VCaP (cell line): ENCODE data around the gene PURA.

Experiments
- H3K27ac ChIP-seq: fragments of 450-650 bp; 2 replicates; pipeline ENCODE4 v1.5.1; 2017
- TF ChIP-seq, protein P1 (sequence below): fragments of 450-650 bp; conservative IDR thresholded peaks from 2 replicates; pipeline ENCODE4 v1.5.1; 2017; ENCODE audit warnings: mild to moderate bottlenecking, moderate library complexity

The PURA gene

DNA sequence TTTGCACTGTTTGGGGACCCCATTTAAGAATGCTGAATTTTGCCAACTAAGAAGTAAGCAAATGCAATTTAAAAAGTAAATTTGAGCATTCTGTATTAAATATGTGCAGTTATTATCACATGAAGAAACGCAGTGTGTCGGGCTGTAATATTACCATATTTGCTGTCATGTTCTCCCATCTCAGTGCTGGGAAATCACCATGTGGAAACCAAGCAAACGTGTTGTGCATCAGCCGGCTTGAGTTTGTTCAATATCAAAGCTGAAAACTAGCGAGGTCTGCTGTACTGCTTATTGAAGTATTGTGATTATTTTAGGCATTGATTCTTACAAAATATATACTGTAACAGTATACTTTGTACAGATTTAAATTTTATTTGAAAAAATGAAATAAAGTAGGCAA, 14.5 kb downstream of the PURA start:
- peak overlapping the region; percentile 71 for H3K27ac ChIP-seq
- TF ChIP-seq, protein P1, sequence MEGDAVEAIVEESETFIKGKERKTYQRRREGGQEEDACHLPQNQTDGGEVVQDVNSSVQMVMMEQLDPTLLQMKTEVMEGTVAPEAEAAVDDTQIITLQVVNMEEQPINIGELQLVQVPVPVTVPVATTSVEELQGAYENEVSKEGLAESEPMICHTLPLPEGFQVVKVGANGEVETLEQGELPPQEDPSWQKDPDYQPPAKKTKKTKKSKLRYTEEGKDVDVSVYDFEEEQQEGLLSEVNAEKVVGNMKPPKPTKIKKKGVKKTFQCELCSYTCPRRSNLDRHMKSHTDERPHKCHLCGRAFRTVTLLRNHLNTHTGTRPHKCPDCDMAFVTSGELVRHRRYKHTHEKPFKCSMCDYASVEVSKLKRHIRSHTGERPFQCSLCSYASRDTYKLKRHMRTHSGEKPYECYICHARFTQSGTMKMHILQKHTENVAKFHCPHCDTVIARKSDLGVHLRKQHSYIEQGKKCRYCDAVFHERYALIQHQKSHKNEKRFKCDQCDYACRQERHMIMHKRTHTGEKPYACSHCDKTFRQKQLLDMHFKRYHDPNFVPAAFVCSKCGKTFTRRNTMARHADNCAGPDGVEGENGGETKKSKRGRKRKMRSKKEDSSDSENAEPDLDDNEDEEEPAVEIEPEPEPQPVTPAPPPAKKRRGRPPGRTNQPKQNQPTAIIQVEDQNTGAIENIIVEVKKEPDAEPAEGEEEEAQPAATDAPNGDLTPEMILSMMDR: no peak

GRCh38 chr5:140130949-140131733, 17.2 kb downstream of the PURA start:
- TF ChIP-seq, protein P1: no peak
- no peak overlapping the region for H3K27ac ChIP-seq

DNA sequence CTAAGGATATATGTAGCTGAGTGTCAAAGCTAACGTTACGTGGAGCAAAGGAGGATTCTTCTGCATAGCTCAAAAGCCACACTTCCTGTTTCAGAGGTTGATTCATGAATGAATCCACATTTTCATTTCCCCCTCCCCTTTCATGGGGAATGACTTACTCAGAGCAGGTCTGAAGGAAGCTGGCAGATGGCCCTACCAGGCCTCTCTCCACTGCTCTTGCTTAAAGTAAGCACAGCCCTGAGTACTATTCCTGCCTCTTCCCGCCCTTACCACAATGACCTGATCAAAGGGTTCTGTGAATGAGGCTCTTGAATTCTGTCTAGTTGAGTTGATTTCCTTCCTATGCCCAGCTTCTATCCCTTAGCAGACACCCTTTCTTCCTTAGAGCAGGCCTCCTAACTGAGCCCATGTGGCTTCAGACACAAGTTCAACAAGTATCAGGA, 18.1 kb downstream of the PURA start:
- H3K27ac ChIP-seq: no peak overlapping the region
- TF ChIP-seq, protein P1: no peak

DNA sequence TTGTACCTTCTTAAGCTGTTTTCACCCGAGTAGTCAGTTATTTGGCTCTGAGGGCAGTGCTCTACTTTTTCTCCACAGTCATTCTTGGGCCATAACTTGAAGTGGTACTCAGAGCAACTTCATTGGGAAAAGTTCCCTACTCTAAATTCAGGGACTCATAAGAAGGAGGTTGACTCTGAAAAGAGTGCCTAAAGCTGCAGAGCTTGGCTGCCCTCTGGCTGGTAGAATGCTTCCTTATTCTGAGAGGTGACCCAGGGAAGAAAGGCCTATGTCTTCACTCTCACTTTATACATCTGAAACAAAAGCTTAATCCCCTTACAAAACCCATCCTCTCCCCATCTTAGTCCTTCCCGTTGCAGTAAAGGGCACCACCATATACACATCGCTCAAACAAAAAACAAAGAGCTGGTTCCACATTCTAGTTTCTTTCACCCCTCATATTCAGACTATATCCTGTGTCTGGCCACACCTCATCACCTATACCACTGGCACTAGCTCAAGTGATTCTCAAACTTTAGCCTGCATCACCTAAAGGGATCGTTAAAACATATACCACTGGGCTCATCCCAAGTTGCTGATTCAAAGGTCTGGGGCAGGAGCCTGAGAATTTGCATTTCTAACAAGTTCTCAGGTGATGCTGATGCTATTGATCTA, 19.7 kb downstream of the PURA start:
- H3K27ac ChIP-seq: no peak overlapping the region
- TF ChIP-seq, protein P1: no peak

DNA sequence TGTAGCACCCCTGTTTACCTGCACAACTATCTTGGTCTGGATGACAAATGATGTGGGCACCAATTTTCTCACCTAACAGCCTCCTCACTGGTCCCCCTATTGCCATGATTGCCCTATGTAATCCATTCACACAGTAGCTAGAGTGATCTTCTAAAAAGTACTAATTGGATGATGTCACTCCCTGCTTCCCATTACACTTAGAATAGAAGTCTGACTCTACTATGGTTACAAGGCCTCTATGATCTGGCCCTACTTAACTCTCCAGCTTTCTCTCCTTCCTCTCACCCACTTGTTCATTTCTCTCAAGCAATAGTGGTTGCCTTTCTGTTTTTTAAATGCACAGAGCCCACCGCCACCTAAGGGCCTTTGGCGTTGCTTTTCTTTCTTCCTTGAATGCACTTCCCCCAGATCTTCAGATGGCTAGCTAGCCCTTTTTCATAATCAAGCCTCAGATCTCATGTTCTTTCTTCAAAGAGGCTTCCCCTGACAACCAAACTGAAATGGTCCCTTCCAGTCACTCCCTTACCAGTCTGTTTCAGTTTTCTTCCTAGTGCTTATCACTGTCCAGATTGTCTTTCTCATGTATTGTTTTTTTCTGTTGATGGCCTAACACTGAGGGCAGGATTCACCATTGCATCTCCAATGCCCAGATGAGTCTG, 20.5 kb downstream of the PURA start:
- H3K27ac ChIP-seq: no peak overlapping the region
- TF ChIP-seq, protein P1: no peak

- TF ChIP-seq, protein P1: no peak
- no peak overlapping the region for H3K27ac ChIP-seq
These were observed 21.2 kb downstream of the PURA start for GRCh38 chr5:140135127-140135526.

DNA sequence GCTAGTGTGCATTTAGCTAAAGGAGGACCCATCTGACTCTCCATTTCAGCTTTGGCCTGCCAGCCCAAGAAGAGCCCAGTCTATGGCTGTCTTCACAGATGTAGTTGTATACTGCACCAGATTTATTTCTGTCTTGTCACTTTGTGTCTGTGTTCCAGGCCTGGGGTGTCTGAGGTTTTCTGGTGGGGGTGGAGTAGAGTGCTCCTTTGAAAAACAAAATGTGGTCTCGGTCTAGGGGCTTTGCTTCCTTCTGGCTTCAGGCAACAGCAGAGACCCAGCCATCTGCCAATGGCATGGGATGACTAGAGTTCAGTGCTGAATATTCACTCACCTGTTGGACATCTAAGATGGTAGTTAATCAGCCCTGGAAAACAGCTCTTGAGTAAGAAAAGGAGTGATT, 22.7 kb downstream of the PURA start:
- H3K27ac ChIP-seq: no peak overlapping the region
- TF ChIP-seq, protein P1: no peak
